ENCODE results near the gene GIMAP2.
"Not testable (repeated sequence)": the region's sequence is repeated elsewhere in the genome, so short reads cannot be mapped to it uniquely, and the experiment has no call there.

The GIMAP2 gene

GRCh38 chr7:150678601-150679000 lies 6.9 kb upstream of the GIMAP2 start:
- not testable (repeated sequence) for DNase-seq

- not testable (repeated sequence) for DNase-seq
Observed at GRCh38 chr7:150680364-150680763, 5.1 kb upstream of the GIMAP2 start.

GRCh38 chr7:150686030-150686631 lies 625 bp downstream of the GIMAP2 start:
- no peak for DNase-seq

- no peak for DNase-seq
Observed at GRCh38 chr7:150688630-150689029, 3.1 kb downstream of the GIMAP2 start.

GRCh38 chr7:150695654-150696053 lies 10.1 kb downstream of the GIMAP2 start:
- no peak for DNase-seq

GRCh38 chr7:150703209-150703608 lies 17.7 kb downstream of the GIMAP2 start:
- DNase-seq: no peak

- no peak for DNase-seq
Observed at GRCh38 chr7:150715293-150715692, 29.8 kb downstream of the GIMAP2 start.

GRCh38 chr7:150715738-150716137 lies 30.2 kb downstream of the GIMAP2 start:
- DNase-seq: no peak

- no peak for DNase-seq
Observed at GRCh38 chr7:150716368-150716767, 30.9 kb downstream of the GIMAP2 start, which contains the start of gene GIMAP1. GIMAP1 (plus strand) TSS chr7:150716613; CDS start chr7:150719048, 2,435 bp downstream.

GRCh38 chr7:150716939-150717338 lies 31.4 kb downstream of the GIMAP2 start:
- DNase-seq: no peak

GRCh38 chr7:150717814-150718420 lies 32.4 kb downstream of the GIMAP2 start:
- DNase-seq: no peak

GRCh38 chr7:150719436-150719835 lies 33.9 kb downstream of the GIMAP2 start:
- DNase-seq: no peak

- DNase-seq: no peak
Observed at GRCh38 chr7:150719960-150720891, 34.7 kb downstream of the GIMAP2 start.

GRCh38 chr7:150721970-150722373 lies 36.5 kb downstream of the GIMAP2 start:
- DNase-seq: no peak

- no peak for DNase-seq
Observed at GRCh38 chr7:150722431-150722931, 37.0 kb downstream of the GIMAP2 start.

GRCh38 chr7:150723467-150723866 lies 38.0 kb downstream of the GIMAP2 start:
- no peak for DNase-seq

GRCh38 chr7:150727381-150727780 lies 41.9 kb downstream of the GIMAP2 start:
- no peak for DNase-seq

- DNase-seq: no peak
Observed at GRCh38 chr7:150728011-150728410, 42.5 kb downstream of the GIMAP2 start.

- DNase-seq: no peak
Observed at GRCh38 chr7:150728609-150729008, 43.1 kb downstream of the GIMAP2 start.

GRCh38 chr7:150731916-150732315 lies 46.4 kb downstream of the GIMAP2 start:
- no peak for DNase-seq

- no peak for DNase-seq
Observed at GRCh38 chr7:150732786-150733481, 47.4 kb downstream of the GIMAP2 start.

GRCh38 chr7:150733482-150734095 lies 48.1 kb downstream of the GIMAP2 start:
- no peak for DNase-seq

All from NCI-H1092 (cell line).